HEK293 (cell line): Measurements from ENCODE around the gene HEATR3.
A peak's percentile ranks its signal among the peaks of the same experiment; 100 is the strongest.

ENCODE experiments used
- CTCF ChIA-PET: fragments of 350-600 bp; formaldehyde crosslinking; extraction: SDS; loops from one replicate; lab custom pipeline; 2021; ENCODE audit warnings: antibody characterized with exemption; lab: Yijun Ruan, JAX
- POLR2A ChIA-PET: fragments of 300-600 bp; formaldehyde crosslinking; extraction: SDS; loops from one replicate; lab custom pipeline; 2020; ENCODE audit warnings: antibody characterized with exemption, inconsistent platforms; lab: Yijun Ruan, JAX
- H3K27ac ChIP-seq: fragments of 200-500 bp; sonication (Bioruptor generic); 2 replicates; pipeline ENCODE4 v1.5.1; 2014; ENCODE audit warnings: low read depth, low read length, control low read depth, inconsistent platforms; ENCODE audit errors: extremely low read depth
- H3K36me3 ChIP-seq, 2 experiments: fragments of 200-500 bp in 1 of 2; sonication (Bioruptor generic) in 1 of 2; 1 replicate in 1 of 2; 2 replicates in 1 of 2; pipeline ENCODE4 v1.5.1; 2014 to 2017; ENCODE audit warnings: inconsistent platforms in 2 of 2, low read length in 2 of 2; ENCODE audit not compliant: control insufficient read depth in 2 of 2, insufficient read depth in 1 of 2
- H3K4me1 ChIP-seq: fragments of 200-500 bp; sonication (Bioruptor generic); 2 replicates; pipeline ENCODE4 v1.5.1; 2014; ENCODE audit warnings: mild to moderate bottlenecking, low read length, inconsistent platforms; ENCODE audit not compliant: control insufficient read depth, insufficient read depth
- H3K4me3 ChIP-seq: 2 replicates; pipeline ENCODE4 v1.5.1; 2011; ENCODE audit warnings: low read depth, mild to moderate bottlenecking, control low read depth, low read length, moderate library complexity
- H3K9me3 ChIP-seq: fragments of 200-500 bp; sonication (Bioruptor generic); 2 replicates; pipeline ENCODE4 v1.5.1; 2014; ENCODE audit warnings: low read depth, low read length, inconsistent platforms; ENCODE audit not compliant: control insufficient read depth, insufficient read depth
- ELK4 ChIP-seq: IDR thresholded peaks from 2 replicates; pipeline ENCODE4 v1.6.1; 2011; ENCODE audit warnings: mild to moderate bottlenecking, low read depth, low read length, borderline replicate concordance
- HOXC10 ChIP-seq: sonication (generic); formaldehyde crosslinking; IDR thresholded peaks from 2 replicates; pipeline ENCODE4 v1.8.1; 2023; ENCODE audit warnings: mild to moderate bottlenecking, missing genetic modification reagents
- IKZF3 ChIP-seq: fragments of 450-650 bp; IDR thresholded peaks from 2 replicates; pipeline ENCODE4 v1.5.0; 2018; ENCODE audit warnings: missing biosample characterization, mild to moderate bottlenecking, missing genetic modification characterization, moderate library complexity
- PATZ1 ChIP-seq: fragments of 450-650 bp; formaldehyde crosslinking; IDR thresholded peaks from 2 replicates; pipeline ENCODE4 v1.5.1; 2016; ENCODE audit warnings: missing biosample characterization, missing genetic modification characterization
- SCRT2 ChIP-seq: fragments of 450-650 bp; formaldehyde crosslinking; IDR thresholded peaks from 2 replicates; pipeline ENCODE4 v1.5.1; 2016; ENCODE audit warnings: missing biosample characterization, missing genetic modification characterization
- SP2 ChIP-seq: fragments of 450-650 bp; formaldehyde crosslinking; IDR thresholded peaks from 2 replicates; pipeline ENCODE4 v1.5.1; 2016; ENCODE audit warnings: missing biosample characterization, missing genetic modification characterization
- SP3 ChIP-seq: fragments of 450-650 bp; formaldehyde crosslinking; IDR thresholded peaks from 2 replicates; pipeline ENCODE4 v1.5.1; 2016; ENCODE audit warnings: missing biosample characterization, missing genetic modification characterization
- ZNF121 ChIP-seq: fragments of 450-650 bp; formaldehyde crosslinking; IDR thresholded peaks from 2 replicates; pipeline ENCODE4 v1.5.1; 2016; ENCODE audit warnings: missing biosample characterization, missing genetic modification characterization
- ZNF133 ChIP-seq: fragments of 450-650 bp; formaldehyde crosslinking; IDR thresholded peaks from 2 replicates; pipeline ENCODE4 v1.5.1; 2016; ENCODE audit warnings: missing biosample characterization, missing genetic modification characterization
- ZNF248 ChIP-seq: fragments of 450-650 bp; formaldehyde crosslinking; IDR thresholded peaks from 2 replicates; pipeline ENCODE4 v1.5.1; 2017; ENCODE audit warnings: missing biosample characterization, missing genetic modification characterization
- ZNF311 ChIP-seq: fragments of 450-650 bp; formaldehyde crosslinking; IDR thresholded peaks from 2 replicates; pipeline ENCODE4 v1.5.1; 2017; ENCODE audit warnings: missing biosample characterization, missing genetic modification characterization, borderline replicate concordance
- ZNF335 ChIP-seq: fragments of 450-650 bp; formaldehyde crosslinking; conservative IDR thresholded peaks from 2 replicates; pipeline ENCODE4 v1.5.1; 2016; ENCODE audit warnings: missing biosample characterization, missing genetic modification characterization
- ZNF341 ChIP-seq: fragments of 450-650 bp; formaldehyde crosslinking; IDR thresholded peaks from 2 replicates; pipeline ENCODE4; 2016; ENCODE audit warnings: low read depth, missing biosample characterization, missing genetic modification characterization
- ZNF548 ChIP-seq: fragments of 450-650 bp; formaldehyde crosslinking; IDR thresholded peaks from 2 replicates; pipeline ENCODE4 v1.5.1; 2016; ENCODE audit warnings: missing biosample characterization, missing genetic modification characterization
- ZNF596 ChIP-seq: fragments of 450-650 bp; IDR thresholded peaks from 2 replicates; pipeline ENCODE4 v1.5.0; 2018; ENCODE audit warnings: missing biosample characterization, mild to moderate bottlenecking, missing genetic modification characterization, moderate library complexity
- ZNF624 ChIP-seq: fragments of 450-650 bp; formaldehyde crosslinking; IDR thresholded peaks from 2 replicates; pipeline ENCODE4 v1.5.1; 2017; ENCODE audit warnings: missing biosample characterization, missing genetic modification characterization
- ZNF768 ChIP-seq: fragments of 450-650 bp; formaldehyde crosslinking; IDR thresholded peaks from 2 replicates; pipeline ENCODE4 v1.5.1; 2018; ENCODE audit warnings: missing biosample characterization, mild to moderate bottlenecking, missing genetic modification characterization
- TF ChIP-seq, protein P1 (sequence below): fragments of 450-650 bp; IDR thresholded peaks from 2 replicates; pipeline ENCODE4 v1.5.1; 2018; ENCODE audit warnings: missing biosample characterization, mild to moderate bottlenecking, missing genetic modification characterization
- TF ChIP-seq, protein P2 (sequence below): fragments of 450-650 bp; formaldehyde crosslinking; IDR thresholded peaks from 2 replicates; pipeline ENCODE4 v1.5.1; 2017; ENCODE audit warnings: missing biosample characterization, missing genetic modification characterization
- TF ChIP-seq, protein P3 (sequence below): fragments of 450-650 bp; formaldehyde crosslinking; IDR thresholded peaks from 2 replicates; pipeline ENCODE4 v1.5.1; 2017; ENCODE audit warnings: missing biosample characterization, missing genetic modification characterization

Gene HEATR3

GRCh38 chr16:50065624-50066481, at the start of gene HEATR3 (continued):
- TF ChIP-seq, protein P1, sequence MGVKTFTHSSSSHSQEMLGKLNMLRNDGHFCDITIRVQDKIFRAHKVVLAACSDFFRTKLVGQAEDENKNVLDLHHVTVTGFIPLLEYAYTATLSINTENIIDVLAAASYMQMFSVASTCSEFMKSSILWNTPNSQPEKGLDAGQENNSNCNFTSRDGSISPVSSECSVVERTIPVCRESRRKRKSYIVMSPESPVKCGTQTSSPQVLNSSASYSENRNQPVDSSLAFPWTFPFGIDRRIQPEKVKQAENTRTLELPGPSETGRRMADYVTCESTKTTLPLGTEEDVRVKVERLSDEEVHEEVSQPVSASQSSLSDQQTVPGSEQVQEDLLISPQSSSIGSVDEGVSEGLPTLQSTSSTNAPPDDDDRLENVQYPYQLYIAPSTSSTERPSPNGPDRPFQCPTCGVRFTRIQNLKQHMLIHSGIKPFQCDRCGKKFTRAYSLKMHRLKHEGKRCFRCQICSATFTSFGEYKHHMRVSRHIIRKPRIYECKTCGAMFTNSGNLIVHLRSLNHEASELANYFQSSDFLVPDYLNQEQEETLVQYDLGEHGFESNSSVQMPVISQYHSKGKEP, result 0 out of 2 replicates have a peak, but pooled peaks have one; percentile 1
- TF ChIP-seq ZNF121 (tag by site-specific recombination), result 0 out of 2 replicates have a peak, but pooled peaks have one; percentile 60
- TF ChIP-seq ZNF335 (tag by site-specific recombination), result peak; percentile 91
- TF ChIP-seq, protein P2, sequence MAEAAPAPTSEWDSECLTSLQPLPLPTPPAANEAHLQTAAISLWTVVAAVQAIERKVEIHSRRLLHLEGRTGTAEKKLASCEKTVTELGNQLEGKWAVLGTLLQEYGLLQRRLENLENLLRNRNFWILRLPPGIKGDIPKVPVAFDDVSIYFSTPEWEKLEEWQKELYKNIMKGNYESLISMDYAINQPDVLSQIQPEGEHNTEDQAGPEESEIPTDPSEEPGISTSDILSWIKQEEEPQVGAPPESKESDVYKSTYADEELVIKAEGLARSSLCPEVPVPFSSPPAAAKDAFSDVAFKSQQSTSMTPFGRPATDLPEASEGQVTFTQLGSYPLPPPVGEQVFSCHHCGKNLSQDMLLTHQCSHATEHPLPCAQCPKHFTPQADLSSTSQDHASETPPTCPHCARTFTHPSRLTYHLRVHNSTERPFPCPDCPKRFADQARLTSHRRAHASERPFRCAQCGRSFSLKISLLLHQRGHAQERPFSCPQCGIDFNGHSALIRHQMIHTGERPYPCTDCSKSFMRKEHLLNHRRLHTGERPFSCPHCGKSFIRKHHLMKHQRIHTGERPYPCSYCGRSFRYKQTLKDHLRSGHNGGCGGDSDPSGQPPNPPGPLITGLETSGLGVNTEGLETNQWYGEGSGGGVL (tag by site-specific recombination), result peak; percentile 16; the same call in 1 of the 2 replicates
- TF ChIP-seq SP2 (tag by site-specific recombination), result peak; percentile 71
- TF ChIP-seq IKZF3, result no peak
- peak; percentile 62 for TF ChIP-seq ZNF341 (tag by site-specific recombination)
- no peak for TF ChIP-seq ELK4
- no peak for TF ChIP-seq ZNF311
- peak; percentile 35; the same call in 1 of the 2 replicates for TF ChIP-seq SCRT2
- TF ChIP-seq ZNF768 (tag by site-specific recombination), result no peak
- no peak for TF ChIP-seq ZNF596 (tag by site-specific recombination)
- TF ChIP-seq HOXC10 (CRISPR knock-in tag), result no peak
- TF ChIP-seq SP3 (tag by site-specific recombination), result peak; percentile 50
- peak; percentile 44; the same call in 1 of the 2 replicates for TF ChIP-seq PATZ1 (tag by site-specific recombination)
- TF ChIP-seq, all 188 proteins: peak for 27

DNA sequence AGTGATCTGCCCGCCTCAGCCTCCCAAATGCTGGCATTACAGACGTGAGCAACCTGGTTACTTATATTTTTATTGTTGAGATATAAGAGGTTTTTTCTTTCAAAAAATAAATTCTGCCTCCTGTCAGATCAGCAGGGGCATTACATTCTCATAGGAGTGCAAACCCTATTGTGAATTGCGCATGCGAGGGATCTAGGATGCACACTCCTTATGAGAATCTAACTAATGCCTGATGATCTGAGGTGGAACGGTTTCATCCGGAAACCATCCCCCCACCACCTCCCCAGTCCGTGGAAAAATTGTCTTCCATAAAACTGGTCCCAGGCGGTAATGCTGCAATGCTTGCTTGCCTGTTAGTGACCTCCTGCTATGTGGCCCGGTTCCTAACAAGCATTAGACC, 48.2 kb upstream of the HEATR3 start:
- no peak for TF ChIP-seq ZNF248 (tag by site-specific recombination)
- ChIA-PET CTCF (no interaction called here), POLR2A (no interaction called here)
- no peaks in the 10 kb centered on the region for H3K36me3 ChIP-seq
- no peaks in the 10 kb centered on the region for H3K4me1 ChIP-seq
- no peaks in the 10 kb centered on the region for H3K9me3 ChIP-seq
- H3K27ac ChIP-seq, result no peak overlapping the region
- H3K4me3 ChIP-seq, result no peak overlapping the region

- TF ChIP-seq ZNF341 (tag by site-specific recombination) (peak; percentile 76), ZNF624 (no peak), ZNF548 (tag by site-specific recombination) (no peak), ZNF133 (no peak)
- TF ChIP-seq, protein P3, sequence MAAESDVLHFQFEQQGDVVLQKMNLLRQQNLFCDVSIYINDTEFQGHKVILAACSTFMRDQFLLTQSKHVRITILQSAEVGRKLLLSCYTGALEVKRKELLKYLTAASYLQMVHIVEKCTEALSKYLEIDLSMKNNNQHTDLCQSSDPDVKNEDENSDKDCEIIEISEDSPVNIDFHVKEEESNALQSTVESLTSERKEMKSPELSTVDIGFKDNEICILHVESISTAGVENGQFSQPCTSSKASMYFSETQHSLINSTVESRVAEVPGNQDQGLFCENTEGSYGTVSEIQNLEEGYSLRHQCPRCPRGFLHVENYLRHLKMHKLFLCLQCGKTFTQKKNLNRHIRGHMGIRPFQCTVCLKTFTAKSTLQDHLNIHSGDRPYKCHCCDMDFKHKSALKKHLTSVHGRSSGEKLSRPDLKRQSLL, result no peak
Measured at GRCh38 chr16:50021544-50021943, 44.2 kb upstream of the HEATR3 start.

More at GRCh38 chr16:50021544-50021943, 44.2 kb upstream of the HEATR3 start:
- Histone ChIP-seq H3K36me3 (no peaks in the 10 kb centered on the region; a peak in 1 of 3 replicates), H3K9me3 (no peaks in the 10 kb centered on the region), H3K4me3 (no peak overlapping the region), H3K4me1 (peaks cover 4% of the 10 kb centered on the region; the same call in 1 of the 2 replicates), H3K27ac (no peak overlapping the region)
- ChIA-PET CTCF (interaction anchor here (0.5 to 1.9 kb wide), 4 partner anchors 10 to 575 kb away, joined by 3 to 5 read pairs (median 4); no protein-coding TSS in a partner anchor), POLR2A (no interaction called here)
